ENCODE measurements around the gene GRAMD2A.

GRAMD2A gene

DNA sequence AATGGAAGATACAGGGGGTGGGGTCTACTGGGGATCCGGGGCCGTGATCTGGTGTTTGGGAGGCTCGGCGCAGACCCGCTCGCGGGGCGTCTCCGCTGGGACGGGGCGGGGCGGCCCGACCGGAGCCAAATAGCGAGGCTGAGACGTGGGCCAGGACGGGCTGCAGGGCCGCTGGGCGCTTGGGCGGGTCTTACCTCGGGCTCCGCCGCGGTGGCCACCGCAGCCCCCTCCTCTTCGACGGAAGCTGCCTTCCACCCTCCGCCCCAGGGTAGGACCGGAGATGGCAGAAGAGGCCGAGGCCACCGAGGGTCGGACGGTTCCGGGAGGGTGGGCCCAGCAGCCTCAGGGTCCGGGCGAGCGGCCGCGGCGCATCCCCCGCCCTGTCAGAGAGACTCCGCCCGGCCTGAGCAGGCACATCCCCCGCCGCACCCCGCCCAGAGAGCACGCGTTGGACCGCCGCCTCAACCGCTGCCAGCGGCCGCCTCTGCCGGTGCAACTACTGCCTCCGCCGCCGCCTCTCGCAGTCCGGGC lies 80.0 kb downstream of the GRAMD2A start:
- TF ChIP-seq SIN3A (IDR thresholded peaks at IDR 0.05; ENCODE audit: borderline replicate concordance, insufficient read depth, low read length) (peak; percentile 40; the same call in 1 of the 2 replicates), POLR2AphosphoS5 (IDR thresholded peaks at IDR 0.05; ENCODE audit: low read depth, low read length) (no peak; the same call in 1 of the 2 replicates)

DNA sequence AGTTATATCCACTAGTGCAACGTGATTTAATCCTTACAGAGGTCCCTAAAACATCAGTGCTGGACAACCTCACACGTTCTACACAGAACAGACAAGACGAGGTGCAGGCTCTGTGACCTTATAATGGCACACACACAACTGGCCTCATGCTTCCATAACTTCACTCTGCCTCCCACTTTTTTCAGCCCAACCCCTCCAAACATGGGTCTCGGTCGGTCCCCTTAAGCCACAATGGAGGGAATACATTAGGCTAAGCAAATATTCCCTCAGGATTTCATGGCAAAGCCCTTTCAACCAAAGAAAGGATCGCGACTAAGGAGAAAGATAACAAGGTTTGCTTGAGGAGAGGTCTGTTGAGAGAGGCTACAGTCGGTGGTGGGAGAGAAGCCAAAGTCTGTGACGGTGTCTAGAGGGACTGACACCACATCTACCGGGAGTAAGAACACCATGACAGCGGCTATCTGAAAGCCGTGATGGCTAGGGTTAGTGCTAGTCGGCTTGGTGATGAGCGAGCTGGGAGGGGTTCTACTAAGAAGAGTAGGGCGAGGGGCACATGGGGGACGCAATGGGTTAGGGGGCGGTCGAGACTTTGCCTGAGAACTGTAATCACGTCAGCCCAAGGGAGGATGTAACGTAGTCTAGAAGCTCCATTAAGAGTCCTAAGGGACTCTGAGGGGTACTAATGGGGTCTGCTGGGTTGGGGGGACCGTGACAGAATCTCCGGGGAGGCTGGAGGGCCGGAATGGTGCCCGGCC lies 80.7 kb downstream of the GRAMD2A start:
- TF ChIP-seq FOXP2 (optimal IDR thresholded peaks at IDR 0.05; ENCODE audit: borderline replicate concordance, extremely low read depth, extremely low read length, insufficient read depth) (no peak), SIN3A (IDR thresholded peaks at IDR 0.05; ENCODE audit: borderline replicate concordance, insufficient read depth, low read length) (no peak), TAF1 (IDR thresholded peaks at IDR 0.05; ENCODE audit: borderline replicate concordance, insufficient read depth, low read length) (no peak), POLR2AphosphoS5 (IDR thresholded peaks at IDR 0.05; ENCODE audit: low read depth, low read length) (no peak)
- TF ChIP-seq, protein P1, sequence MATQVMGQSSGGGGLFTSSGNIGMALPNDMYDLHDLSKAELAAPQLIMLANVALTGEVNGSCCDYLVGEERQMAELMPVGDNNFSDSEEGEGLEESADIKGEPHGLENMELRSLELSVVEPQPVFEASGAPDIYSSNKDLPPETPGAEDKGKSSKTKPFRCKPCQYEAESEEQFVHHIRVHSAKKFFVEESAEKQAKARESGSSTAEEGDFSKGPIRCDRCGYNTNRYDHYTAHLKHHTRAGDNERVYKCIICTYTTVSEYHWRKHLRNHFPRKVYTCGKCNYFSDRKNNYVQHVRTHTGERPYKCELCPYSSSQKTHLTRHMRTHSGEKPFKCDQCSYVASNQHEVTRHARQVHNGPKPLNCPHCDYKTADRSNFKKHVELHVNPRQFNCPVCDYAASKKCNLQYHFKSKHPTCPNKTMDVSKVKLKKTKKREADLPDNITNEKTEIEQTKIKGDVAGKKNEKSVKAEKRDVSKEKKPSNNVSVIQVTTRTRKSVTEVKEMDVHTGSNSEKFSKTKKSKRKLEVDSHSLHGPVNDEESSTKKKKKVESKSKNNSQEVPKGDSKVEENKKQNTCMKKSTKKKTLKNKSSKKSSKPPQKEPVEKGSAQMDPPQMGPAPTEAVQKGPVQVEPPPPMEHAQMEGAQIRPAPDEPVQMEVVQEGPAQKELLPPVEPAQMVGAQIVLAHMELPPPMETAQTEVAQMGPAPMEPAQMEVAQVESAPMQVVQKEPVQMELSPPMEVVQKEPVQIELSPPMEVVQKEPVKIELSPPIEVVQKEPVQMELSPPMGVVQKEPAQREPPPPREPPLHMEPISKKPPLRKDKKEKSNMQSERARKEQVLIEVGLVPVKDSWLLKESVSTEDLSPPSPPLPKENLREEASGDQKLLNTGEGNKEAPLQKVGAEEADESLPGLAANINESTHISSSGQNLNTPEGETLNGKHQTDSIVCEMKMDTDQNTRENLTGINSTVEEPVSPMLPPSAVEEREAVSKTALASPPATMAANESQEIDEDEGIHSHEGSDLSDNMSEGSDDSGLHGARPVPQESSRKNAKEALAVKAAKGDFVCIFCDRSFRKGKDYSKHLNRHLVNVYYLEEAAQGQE (IDR thresholded peaks at IDR 0.05; ENCODE audit: insufficient read depth in 1 of 2, low read depth in 2 of 2, low read length in 2 of 2) = no peak

DNA sequence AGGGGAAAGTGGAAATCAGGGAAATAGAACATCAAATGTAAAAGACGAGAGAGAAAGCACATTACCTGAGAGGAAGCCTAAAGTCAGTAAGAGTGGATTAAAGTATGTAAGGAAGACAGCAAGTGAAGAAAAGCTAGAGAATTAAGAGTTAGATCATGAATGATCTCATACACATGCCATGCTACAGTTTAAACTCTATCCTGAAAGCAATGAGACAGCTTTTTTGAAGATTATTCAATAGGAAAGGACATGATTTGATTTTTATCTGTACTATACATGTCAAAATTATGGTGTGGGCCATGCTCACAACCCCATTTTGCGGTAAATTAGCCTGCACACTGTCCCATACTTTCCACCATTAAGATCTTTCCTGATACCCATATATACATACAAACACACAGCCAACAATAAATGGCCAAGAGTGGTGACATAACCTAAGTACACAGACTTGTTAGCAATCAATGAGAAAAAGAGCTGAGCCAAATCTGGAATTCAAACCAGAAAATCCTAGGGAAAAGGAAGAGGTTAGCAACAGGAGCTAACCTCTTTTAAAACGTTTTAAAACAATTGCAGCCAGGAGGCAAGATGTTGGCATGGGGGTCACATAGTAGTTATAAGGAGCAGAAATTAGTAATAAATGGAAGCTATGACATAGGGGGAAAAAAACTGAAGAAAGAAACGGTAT lies 84.1 kb downstream of the GRAMD2A start:
- TF ChIP-seq TAF1 (IDR thresholded peaks at IDR 0.05; ENCODE audit: borderline replicate concordance, insufficient read depth, low read length) = no peak
- TF ChIP-seq, protein P1 (IDR thresholded peaks at IDR 0.05; ENCODE audit: insufficient read depth in 1 of 2, low read depth in 2 of 2, low read length in 2 of 2) = no peak
- no peak for TF ChIP-seq SIN3A (IDR thresholded peaks at IDR 0.05; ENCODE audit: borderline replicate concordance, insufficient read depth, low read length)
- TF ChIP-seq FOXP2 (optimal IDR thresholded peaks at IDR 0.05; ENCODE audit: borderline replicate concordance, extremely low read depth, extremely low read length, insufficient read depth) = no peak
- TF ChIP-seq POLR2AphosphoS5 (IDR thresholded peaks at IDR 0.05; ENCODE audit: low read depth, low read length) = no peak

DNA sequence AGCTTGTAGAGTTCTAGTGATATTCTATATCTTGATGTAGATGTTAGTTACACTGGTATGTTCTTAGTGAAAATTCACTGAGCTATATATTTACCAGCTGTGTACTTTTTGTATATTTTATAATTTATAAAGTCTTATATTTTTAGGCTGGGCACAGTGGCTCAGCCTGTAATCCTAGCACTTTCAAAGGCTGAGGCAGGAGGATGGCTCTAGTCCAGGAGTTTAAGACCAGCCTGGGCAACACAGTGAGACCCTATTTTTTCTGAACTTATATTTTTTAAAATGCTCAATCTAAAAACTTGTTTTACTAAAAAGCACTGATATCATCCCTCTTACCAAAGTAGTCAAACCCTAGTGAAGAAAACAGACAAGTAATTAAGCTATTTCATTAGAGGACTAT lies 84.8 kb downstream of the GRAMD2A start:
- TF ChIP-seq, protein P1 (IDR thresholded peaks at IDR 0.05; ENCODE audit: insufficient read depth in 1 of 2, low read depth in 2 of 2, low read length in 2 of 2) = no peak
- TF ChIP-seq POLR2AphosphoS5 (IDR thresholded peaks at IDR 0.05; ENCODE audit: low read depth, low read length) (no peak), FOXP2 (optimal IDR thresholded peaks at IDR 0.05; ENCODE audit: borderline replicate concordance, extremely low read depth, extremely low read length, insufficient read depth) (no peak), SIN3A (IDR thresholded peaks at IDR 0.05; ENCODE audit: borderline replicate concordance, insufficient read depth, low read length) (no peak), TAF1 (IDR thresholded peaks at IDR 0.05; ENCODE audit: borderline replicate concordance, insufficient read depth, low read length) (no peak)

DNA sequence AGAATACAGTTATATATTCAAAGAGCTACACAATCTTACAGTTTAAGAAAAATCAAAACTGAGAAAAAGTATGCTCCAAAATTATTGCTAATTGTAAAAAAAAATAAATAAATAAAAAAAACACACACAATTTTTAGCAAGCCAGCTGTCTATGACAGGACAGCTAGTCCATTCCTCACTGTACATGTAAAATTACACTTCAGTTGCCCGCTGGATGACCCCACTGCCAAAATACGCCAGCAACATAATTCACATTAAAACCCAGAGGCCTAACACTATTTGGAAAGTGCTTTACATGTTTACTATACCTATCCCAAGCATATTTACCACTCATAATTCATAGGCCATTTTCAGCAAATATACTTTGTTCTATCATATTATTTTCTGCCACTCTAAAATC lies 85.5 kb downstream of the GRAMD2A start:
- TF ChIP-seq, protein P1 (IDR thresholded peaks at IDR 0.05; ENCODE audit: insufficient read depth in 1 of 2, low read depth in 2 of 2, low read length in 2 of 2) = no peak
- TF ChIP-seq POLR2AphosphoS5 (IDR thresholded peaks at IDR 0.05; ENCODE audit: low read depth, low read length) (no peak), FOXP2 (optimal IDR thresholded peaks at IDR 0.05; ENCODE audit: borderline replicate concordance, extremely low read depth, extremely low read length, insufficient read depth) (no peak), TAF1 (IDR thresholded peaks at IDR 0.05; ENCODE audit: borderline replicate concordance, insufficient read depth, low read length) (no peak), SIN3A (IDR thresholded peaks at IDR 0.05; ENCODE audit: borderline replicate concordance, insufficient read depth, low read length) (no peak)
